Erythroblast (primary cell): Measurements from ENCODE around the gene COA8.

Source experiments
- DNase-seq, 2 experiments: peaks; one replicate each; lab custom pipeline; 2025; lab: John Stamatoyannopoulos, UW
- GATA1 ChIP-seq: IDR thresholded peaks from 2 replicates; pipeline ENCODE4 v1.6.1; 2011; ENCODE audit warnings: low read depth, mild to moderate bottlenecking, control low read depth, low read length, moderate library complexity
- POLR2A ChIP-seq: IDR thresholded peaks from 2 replicates; pipeline ENCODE4 v1.6.1; 2011; ENCODE audit warnings: mild to moderate bottlenecking, low read length

Gene COA8

DNA sequence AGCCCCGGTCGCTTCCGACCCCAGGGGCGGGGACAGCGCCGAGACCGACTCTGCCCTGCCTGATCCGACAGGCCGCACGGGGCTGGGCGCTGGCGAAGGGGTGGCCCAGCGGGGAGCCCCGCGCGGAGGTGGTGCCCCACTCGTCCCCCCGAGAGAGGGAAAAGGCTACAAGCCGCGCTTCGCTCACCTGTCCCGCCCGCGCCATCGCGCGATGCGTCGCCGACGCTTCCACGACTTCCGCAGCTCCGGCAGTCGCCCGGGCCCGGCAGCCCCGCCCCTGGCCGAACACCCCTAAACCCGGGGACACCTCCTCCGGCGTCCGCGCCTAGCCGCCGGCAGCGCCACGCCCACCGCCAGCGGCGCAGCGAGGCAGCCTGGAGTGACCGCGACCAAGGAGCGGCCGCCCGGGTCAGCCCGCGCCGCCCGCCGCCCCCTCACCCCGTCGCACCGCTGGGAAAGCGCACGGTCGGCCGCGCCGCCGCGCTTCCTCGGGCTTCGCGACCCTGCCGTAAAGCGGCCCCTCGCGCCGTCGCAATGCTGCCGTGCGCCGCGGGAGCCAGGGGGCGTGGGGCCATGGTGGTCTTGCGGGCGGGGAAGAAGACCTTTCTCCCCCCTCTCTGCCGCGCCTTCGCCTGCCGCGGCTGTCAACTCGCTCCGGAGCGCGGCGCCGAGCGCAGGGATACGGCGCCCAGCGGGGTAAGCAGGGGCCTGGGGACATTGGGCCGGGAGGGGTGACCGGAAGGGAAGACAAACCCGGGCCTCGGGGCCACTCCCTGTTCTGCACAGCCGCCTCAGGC, at the start of gene COA8, which contains the start of gene BAG5:
Gene COA8 (plus strand): TSS at position 532 of the 797 bp plus-strand sequence. CDS start 42 bp downstream, at position 574.
Gene BAG5 (minus strand): TSS at position 229 of the 797 bp plus-strand sequence. CDS start 1,493 bp downstream, outside the sequence.
- peak; percentile 94 to 96 for DNase-seq
- no peak for TF ChIP-seq GATA1
- TF ChIP-seq POLR2A: peak; percentile 77

- no peak for DNase-seq
- TF ChIP-seq POLR2A: no peak
- TF ChIP-seq GATA1: no peak
These were observed 48.0 kb upstream of the COA8 start for GRCh38 chr14:103514596-103515421.

DNA sequence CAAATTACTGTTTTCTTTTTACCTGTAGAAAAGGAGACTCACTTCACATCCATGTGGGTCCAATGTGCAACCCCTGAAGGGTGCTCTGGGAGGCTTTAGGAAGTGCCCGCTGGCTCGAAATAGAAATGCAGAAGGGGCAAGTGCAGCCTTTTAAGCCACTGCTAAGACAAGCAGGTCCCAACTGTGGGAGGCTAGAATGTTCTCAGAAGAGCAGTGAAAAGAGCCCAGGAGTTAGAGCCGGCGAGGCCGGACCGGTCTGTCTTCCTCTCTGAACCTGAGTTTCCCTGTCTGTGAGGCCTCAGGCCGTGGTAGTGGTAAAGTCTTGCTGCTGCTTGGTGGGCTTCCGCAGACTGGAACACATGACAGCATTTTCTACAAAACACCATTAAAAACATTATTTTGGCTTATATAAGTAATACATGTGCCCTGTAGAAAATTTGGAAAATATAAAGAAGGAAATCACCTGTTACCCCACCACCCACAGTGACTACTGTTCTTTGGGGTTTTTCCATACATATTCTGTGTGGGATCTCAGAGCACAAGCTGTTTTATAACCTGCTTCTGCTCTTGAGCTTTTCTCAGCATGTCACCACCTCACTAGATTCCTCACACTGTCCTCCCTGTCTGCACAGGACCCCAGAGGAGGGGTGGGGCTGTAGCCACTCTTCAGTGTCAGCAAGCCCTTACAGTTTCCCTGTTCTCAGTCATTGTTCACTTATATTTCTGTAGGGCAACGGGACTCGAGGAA, 46.2 kb upstream of the COA8 start:
- TF ChIP-seq POLR2A: no peak
- TF ChIP-seq GATA1: no peak
- DNase-seq: no peak

- no peak for DNase-seq
- no peak for TF ChIP-seq GATA1
- no peak for TF ChIP-seq POLR2A
These were observed 45.6 kb upstream of the COA8 start for GRCh38 chr14:103517174-103517566.

- TF ChIP-seq POLR2A (no peak), GATA1 (no peak)
These were observed 44.9 kb upstream of the COA8 start for GRCh38 chr14:103517721-103518421.

GRCh38 chr14:103518422-103519042, 44.2 kb upstream of the COA8 start:
- TF ChIP-seq POLR2A (no peak), GATA1 (no peak)

More at GRCh38 chr14:103517721-103518421, 44.9 kb upstream of the COA8 start:
- DNase-seq: no peak

DNA sequence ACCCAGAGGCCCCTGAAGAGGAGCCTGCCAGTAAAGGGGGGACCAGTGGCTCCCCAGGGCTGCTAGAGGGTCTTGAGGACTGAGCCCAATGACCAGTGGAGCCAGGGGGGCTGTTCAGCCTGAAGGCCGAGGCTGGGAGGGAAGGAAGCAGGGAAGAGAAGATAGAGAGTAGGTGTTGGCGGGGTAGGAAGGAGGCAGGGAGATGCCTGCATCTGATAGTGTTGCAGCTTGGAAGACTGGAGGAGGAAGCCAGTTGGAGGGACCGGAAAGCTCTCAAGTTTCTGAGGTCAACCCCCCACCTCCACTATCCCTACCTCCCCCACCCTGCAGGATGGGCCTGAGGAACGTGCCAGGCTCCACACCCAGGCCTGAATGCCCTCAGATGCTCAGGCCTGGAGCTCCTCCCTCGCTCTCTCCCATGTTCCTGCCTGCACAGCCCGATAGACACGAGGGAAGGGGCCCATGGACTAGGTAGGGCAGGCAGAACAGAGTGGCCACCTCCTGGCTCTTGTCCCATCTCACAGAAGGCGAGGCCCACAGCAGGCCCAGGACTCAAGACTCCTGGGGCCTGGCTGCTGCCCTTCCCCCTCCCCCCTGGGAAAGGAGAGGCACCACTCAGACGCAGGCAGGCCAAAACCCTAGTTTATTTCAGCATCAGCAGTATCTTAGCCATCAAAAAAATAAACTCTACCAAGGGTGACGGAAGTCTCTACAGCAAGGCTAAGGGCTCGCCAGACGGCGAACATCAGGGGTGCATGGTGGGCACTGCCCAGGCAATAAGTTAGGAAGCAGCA, 43.5 kb upstream of the COA8 start:
- peak; percentile 41 to 53 for DNase-seq

More at GRCh38 chr14:103518422-103519042, 44.2 kb upstream of the COA8 start:
- peak; percentile 53 to 71 for DNase-seq

GRCh38 chr14:103519837-103520212, 42.9 kb upstream of the COA8 start:
- no peak for TF ChIP-seq POLR2A
- TF ChIP-seq GATA1: no peak
- DNase-seq: no peak

More for the DNA sequence above, 43.5 kb upstream of the COA8 start:
- TF ChIP-seq GATA1: no peak
- no peak for TF ChIP-seq POLR2A

- DNase-seq: no peak
- no peak for TF ChIP-seq POLR2A
- no peak for TF ChIP-seq GATA1
These were observed 42.5 kb upstream of the COA8 start for GRCh38 chr14:103520269-103520656.

GRCh38 chr14:103520657-103521437, 41.9 kb upstream of the COA8 start:
- TF ChIP-seq GATA1 (no peak), POLR2A (peak; percentile 23)
- DNase-seq: peak; percentile 86 to 92

DNA sequence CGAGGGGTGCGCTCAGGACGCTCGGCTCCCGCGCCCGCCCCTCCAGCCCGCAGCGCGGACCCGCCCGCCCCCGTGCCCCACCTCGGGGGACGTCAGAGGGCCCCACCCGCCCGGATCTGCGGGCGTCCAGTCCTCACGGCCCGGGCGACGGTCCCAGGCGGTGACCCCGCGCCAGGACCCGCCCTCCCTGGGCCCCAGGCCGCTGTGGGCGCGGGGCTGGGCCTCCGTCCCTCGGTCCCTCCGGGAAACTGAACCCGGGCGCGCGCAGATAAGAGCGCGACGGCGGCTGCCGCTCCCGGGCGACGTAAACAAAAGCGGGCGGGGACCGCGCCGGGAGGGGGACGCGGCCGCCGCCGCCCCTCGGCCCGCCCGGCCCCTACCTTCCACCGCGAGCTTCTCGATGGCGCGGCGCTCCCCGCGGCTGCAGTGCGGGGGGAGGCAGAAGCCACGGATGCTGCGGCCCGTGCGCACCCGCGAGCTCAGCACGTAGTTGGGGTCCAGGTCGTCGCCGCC, 41.3 kb upstream of the COA8 start:
- TF ChIP-seq GATA1 (no peak), POLR2A (no peak)
- peak in 1 of 2 experiments; percentile 81 for DNase-seq
